T-helper 9 cell (primary cell): Measurements from ENCODE around the gene NDUFAF8.
A peak's percentile ranks its signal among the peaks of the same experiment; 100 is the strongest.

ENCODE experiments used
- DNase-seq: peaks from one replicate; pipeline ENCODE4 v3.0.0-alpha.2; 2020

NDUFAF8 gene

GRCh38 chr17:81253358-81254131 is 14.4 kb downstream of the NDUFAF8 start:
- DNase-seq, result peak; percentile 55

DNA sequence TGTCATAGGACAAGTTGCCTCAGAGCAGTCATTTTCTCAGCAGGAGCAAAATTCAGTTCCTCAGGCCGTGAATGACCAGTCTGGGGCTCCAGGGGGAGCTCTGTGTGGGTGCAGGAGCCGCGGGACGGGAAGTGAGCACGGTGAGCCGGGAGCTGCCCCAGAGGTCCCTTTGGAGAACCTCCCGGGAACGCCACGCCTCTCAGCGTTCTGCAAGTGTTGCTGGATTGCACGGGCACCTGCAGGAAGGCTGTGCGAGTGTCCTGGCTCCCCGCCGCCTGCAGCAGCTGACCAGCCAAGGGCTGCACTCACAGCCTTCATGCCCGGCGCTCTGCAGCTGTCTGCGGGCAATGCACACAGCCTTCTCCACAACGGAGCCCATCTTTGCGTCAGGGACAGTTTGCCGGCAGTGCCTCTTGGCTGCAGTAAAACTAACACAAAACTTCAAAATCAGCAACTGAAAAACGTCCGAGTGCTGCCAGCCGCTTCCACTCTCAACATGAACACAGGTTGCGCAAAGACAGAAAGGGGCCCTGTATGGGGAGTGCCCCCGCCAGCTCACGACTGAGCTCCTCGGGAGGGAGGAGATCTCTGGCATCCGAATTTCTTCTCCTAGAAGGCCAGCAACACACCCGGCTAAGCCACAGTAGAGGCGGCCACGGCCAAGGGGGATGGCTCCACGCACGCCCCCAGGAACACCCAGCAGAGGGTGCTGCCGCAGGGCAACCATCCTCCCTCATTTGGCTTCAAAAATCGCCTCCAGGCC is 16.0 kb downstream of the NDUFAF8 start:
- DNase-seq, result no peak

GRCh38 chr17:81256616-81257015 is 17.5 kb downstream of the NDUFAF8 start:
- no peak for DNase-seq

DNA sequence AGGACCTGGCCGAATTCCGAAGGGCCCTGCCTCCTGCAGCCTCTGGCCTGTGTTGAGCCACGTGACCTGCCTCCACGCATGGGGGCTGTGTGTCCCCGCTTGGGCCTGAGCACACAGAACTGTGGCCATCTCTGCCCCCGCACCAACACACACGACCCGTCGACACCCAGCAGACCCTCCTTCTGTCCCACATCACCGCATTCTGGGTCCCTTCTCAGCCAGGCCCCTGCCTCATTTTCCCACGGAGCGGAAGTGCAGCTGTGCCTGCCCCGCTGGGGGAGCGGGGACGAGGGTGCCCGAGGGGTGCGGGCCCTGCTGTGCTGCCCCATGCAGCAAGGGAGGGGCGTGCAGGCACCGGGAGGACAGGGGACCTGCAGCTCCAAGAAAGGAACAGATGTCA is 18.4 kb downstream of the NDUFAF8 start:
- DNase-seq, result no peak

GRCh38 chr17:81258292-81258691 is 19.2 kb downstream of the NDUFAF8 start:
- DNase-seq, result no peak

- DNase-seq, result no peak
Measured at GRCh38 chr17:81259058-81259605, 20.0 kb downstream of the NDUFAF8 start.

DNA sequence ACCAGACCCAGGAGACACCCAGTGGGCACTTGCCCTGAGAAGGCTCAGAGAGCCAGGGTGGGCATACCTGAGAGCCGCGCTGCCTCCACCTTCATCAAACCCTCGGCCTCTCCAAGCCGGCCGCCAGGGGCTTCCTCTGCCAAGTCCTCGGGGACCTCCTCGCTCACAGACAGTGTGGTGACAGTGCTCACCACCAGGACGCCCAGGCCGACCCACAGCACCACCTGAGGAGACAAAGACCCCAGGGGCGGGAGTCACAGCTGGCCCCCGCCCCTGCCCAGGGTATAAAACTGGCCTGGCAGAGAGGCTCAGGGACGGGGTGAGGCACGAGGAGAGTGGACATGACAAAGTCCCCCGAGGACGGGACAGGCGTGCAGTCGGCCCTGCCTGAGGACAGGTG is 21.1 kb downstream of the NDUFAF8 start:
- DNase-seq, result no peak

DNA sequence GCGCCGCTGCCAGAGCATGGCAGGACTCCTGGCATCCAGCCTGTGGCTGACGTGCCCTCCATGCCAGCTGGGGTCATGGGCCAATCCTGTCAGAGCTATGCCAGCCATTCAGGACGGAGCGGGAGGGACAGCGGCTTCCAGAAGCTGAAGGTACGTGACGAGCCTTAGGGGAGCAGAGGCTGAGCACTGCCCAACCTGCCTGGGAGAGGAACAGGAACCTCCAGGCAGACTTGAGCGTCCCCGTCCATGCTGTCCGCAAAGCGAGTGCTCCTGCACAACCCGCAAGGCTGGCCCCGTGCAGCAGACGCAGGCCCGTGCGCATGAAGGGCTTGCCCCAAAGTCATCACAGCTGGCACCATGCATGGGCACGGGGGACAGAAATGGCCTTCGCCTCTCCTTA is 21.5 kb downstream of the NDUFAF8 start:
- DNase-seq, result no peak

GRCh38 chr17:81261096-81261495 is 22.0 kb downstream of the NDUFAF8 start:
- no peak for DNase-seq

DNA sequence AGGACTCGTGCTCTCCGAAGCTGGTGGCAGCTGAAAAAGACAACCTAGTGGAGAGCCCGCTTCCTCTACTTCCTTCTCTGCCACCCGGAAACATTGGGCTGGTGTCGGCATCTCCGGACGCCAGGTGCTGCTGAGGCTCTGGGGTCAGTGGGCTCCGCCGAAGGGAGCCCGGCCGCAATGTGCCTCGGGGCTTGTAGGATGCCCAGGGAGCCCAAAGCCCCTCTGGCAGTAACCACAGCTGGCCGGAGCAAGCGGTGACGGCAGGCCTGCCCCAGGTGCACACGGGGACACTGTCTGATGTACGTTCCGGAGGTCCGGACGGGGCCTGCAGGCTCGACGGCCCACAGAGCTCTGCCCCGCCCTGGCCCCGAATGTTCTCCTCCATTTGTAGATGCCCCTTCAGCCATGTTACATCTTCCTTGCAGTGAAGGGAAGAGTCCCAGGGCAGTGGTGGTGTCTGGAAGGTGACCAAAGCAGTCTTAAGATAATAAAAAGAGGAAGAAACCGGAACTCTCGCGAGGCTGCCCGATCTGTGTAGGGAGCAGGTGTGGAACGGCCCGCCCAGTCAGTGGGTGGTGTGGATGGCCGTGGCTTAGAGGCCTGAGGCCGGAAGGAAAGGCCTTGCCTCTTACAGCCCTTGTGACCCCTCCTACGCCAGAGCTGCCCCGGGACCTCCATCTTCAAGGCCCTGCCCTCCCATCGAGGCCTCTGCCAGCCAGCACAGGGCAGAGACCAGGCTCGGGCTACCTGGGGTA is 22.6 kb downstream of the NDUFAF8 start:
- DNase-seq, result no peak

DNA sequence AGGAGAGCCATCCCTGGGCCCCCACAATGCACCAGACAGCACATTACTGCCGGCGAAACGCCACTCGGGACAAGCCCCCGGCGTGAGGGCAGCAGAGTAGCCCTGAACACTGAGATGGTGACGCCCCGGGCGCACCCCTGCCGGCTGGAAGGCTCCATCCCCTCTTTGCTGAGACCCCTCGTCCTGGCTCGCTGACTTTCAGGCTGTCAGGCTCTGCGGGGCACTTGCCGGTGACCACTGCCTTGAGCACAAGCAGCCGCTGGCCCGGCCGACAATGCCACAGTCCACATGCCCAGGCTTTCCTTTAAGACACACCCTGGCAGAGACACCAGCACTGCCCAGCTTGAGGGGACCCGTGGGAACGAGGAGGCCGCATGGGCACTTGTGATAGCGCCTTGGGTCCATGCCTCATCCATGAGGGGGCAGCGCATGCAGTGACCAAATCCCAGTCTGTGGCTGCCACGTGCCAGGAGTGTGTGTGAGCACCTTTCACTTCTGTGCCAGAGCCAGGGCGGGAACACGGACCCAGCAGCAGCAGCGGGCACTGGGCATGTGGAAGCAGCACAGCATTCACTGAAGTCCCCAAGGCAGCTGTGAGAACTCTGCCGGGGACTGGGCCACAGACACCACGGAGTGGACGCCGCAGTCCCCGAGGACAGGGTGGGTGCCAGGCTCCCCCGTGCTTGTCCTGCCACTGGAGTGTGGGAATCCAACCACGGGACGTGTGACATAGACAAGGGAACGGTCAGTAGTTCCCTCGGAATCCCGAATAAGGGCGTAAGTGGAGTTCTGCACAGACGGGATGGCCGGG is 24.5 kb downstream of the NDUFAF8 start:
- no peak for DNase-seq

- DNase-seq, result no peak
Measured at GRCh38 chr17:81264640-81265039, 25.5 kb downstream of the NDUFAF8 start.

DNA sequence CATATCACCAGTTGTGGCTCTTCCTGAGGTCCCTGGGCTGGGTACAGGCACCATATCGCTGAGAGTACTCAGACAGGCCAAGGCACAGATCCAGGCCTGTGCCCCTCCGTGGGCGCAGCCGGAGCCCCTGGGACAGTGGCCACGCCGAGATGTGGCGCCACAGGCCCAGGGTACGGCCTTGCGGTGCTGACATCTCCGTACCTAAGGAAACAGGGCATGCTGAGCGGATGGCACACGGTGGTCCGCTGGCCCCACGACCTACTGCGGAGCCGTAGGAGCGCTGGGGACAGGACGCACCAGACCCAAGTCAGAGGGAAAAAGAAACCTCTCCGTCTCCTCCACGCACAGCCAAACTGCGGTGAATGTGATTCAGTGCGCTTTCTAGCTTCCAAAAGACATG is 26.5 kb downstream of the NDUFAF8 start:
- no peak for DNase-seq

DNA sequence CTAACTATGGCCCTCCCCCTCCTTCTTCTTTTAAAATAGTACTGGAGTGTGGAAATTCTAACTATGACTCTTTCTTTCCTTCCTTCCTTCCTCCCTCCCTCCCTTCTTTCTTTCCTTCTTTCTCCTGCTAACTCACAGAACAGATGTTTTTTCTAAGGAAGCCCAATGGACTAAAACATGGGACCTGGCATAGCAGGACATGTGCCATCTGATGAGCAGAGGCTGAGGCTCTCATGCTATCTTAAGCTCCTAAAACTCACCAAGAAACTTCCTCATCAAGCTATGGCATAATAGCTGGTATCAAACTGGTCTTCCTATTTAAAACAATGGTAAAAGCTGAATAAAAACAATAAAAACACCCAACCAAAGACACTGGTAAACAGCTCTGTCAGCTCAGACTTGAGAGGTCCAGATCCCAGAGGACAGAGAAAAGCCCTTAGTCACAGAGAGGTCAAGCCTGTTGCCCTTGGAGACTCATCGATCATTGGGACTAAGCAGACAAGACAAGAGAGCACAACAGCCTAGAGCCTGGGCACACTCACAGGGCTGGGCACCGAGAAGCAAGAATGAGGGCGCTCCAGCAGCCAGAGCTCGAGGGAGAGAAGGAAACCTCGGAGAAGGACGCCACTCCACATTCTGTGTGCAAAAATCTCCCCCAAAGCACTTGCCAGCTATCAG is 28.4 kb downstream of the NDUFAF8 start:
- no peak for DNase-seq

- no peak for DNase-seq
Measured at GRCh38 chr17:81270279-81270678, 31.2 kb downstream of the NDUFAF8 start.

DNA sequence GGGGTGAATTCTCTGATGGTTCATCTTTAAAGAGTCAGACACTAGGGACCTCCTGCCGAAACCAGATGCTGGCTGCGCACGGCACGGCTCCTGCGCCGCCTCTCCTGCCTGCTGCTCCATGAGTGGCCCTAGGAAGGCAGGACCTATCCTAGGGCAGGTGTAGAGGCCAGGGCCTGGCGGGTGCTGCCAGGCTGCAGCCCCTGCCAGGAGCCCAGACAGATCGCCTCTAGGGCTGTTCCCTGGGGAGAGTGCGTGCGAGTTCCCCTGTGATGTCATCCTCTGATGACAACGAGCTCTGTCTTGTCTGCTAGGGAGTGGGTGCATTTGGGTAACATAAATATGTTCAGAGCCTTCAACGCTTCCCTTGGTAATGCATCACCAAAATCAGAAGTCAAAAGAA is 32.1 kb downstream of the NDUFAF8 start:
- no peak for DNase-seq

GRCh38 chr17:81272616-81273015 is 33.5 kb downstream of the NDUFAF8 start:
- DNase-seq, result no peak

GRCh38 chr17:81273698-81274470 is 34.8 kb downstream of the NDUFAF8 start:
- DNase-seq, result no peak

GRCh38 chr17:81274471-81274855 is 35.3 kb downstream of the NDUFAF8 start:
- no peak for DNase-seq

DNA sequence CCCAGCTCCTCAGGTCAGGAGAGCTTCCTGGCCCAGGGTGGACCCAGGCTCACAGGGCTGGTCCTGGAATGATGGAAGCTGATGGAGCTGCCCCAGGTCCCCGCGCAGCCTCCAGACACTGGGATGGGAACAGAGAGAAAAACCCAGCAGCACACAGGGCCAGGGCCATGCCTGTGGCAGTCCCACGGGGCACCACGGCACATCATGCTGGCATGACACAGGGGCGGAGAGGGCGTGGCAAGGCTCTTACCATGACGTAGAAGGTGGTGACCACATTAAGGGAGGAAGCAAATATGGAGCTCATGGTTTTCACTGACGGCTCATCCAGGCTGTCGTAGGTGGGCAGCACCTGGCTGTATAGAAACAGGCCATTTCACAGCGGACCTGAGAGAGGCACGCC is 37.7 kb downstream of the NDUFAF8 start:
- no peak for DNase-seq

DNA sequence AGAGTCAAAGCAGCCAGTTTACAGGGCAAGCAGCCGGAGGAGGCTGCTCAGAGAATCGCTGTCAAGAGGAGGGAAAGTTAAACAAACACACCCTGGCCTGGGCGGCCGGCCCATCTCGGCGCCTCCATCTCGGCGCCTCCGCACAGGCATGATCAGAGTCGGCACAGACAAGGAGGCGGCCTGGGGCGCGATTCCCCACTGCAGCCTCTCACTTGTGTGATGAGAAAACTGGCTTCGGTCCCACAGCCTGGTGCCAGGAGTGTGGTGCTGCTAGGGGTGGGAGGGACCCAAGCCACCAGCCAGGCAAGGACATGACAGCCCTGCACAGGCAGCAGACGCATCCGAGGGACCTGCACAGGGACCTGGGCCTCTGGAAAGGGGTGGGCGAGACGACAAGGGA is 38.3 kb downstream of the NDUFAF8 start:
- DNase-seq, result no peak
